ENCODE results near the gene OGDH.
"Not testable (repeated sequence)": the region's sequence is repeated elsewhere in the genome, so short reads cannot be mapped to it uniquely, and the experiment has no call there.

Gene OGDH

GRCh38 chr7:44587843-44588711, 18.4 kb upstream of the OGDH start:
- Histone ChIP-seq H3K9me3 (ENCODE audit: control insufficient read depth, insufficient read depth, low read length) (no peaks in the 10 kb centered on the region), H3K36me3 (ENCODE audit: control insufficient read depth, low read length) (no peaks in the 10 kb centered on the region), H3K27me3 (ENCODE audit: control insufficient read depth, low read length) (no peaks in the 10 kb centered on the region), H3K27ac (ENCODE audit: low read depth, low read length) (no peak overlapping the region), H3K4me1 (ENCODE audit: control insufficient read depth, low read length) (peaks cover 16% of the 10 kb centered on the region), H3F3A (ENCODE audit: control insufficient read depth, insufficient read depth) (no peaks in the 10 kb centered on the region; the same call in 1 of the 2 replicates), H3K79me2 (ENCODE audit: control insufficient read depth, low read length) (peaks cover under 1% of the 10 kb centered on the region; the same call in 1 of the 2 replicates), H4K20me1 (ENCODE audit: control insufficient read depth, insufficient read depth, low read depth, low read length) (no peaks in the 10 kb centered on the region), H3K4me3 (ENCODE audit: low read length) (no peak overlapping the region), H3K9me2 (replicated peaks; ENCODE audit: control insufficient read depth, low read length) (no peaks in the 10 kb centered on the region), H3K4me2 (ENCODE audit: low read length) (peak overlapping the region; percentile 55)
- TF ChIP-seq EZH2phosphoT487 (IDR thresholded peaks at IDR 0.05; ENCODE audit: borderline replicate concordance, low read length), result no peak
- TF ChIP-seq CTCF (IDR thresholded peaks at IDR 0.05; ENCODE audit: low read depth, low read length, poor library complexity, severe bottlenecking), result peak; percentile 88

- H3K27me3 ChIP-seq (ENCODE audit: control insufficient read depth, low read length), result no peaks in the 10 kb centered on the region
- no peak overlapping the region for H3K27ac ChIP-seq (ENCODE audit: low read depth, low read length)
- H3K79me2 ChIP-seq (ENCODE audit: control insufficient read depth, low read length), result no peaks in the 10 kb centered on the region
- no peaks in the 10 kb centered on the region for H4K20me1 ChIP-seq (ENCODE audit: control insufficient read depth, insufficient read depth, low read depth, low read length)
- H3K9me3 ChIP-seq (ENCODE audit: control insufficient read depth, insufficient read depth, low read length), result no peaks in the 10 kb centered on the region
- no peaks in the 10 kb centered on the region for H3K36me3 ChIP-seq (ENCODE audit: control insufficient read depth, low read length)
- H3K4me1 ChIP-seq (ENCODE audit: control insufficient read depth, low read length), result peaks cover 17% of the 10 kb centered on the region
- no peak overlapping the region for H3K4me2 ChIP-seq (ENCODE audit: low read length)
- TF ChIP-seq CTCF (IDR thresholded peaks at IDR 0.05; ENCODE audit: low read depth, low read length, poor library complexity, severe bottlenecking) (no peak), EZH2phosphoT487 (IDR thresholded peaks at IDR 0.05; ENCODE audit: borderline replicate concordance, low read length) (no peak)
- H3K4me3 ChIP-seq (ENCODE audit: low read length), result no peak overlapping the region
- no peaks in the 10 kb centered on the region; the same call in 1 of the 2 replicates for H3F3A ChIP-seq (ENCODE audit: control insufficient read depth, insufficient read depth)
- H3K9me2 ChIP-seq (replicated peaks; ENCODE audit: control insufficient read depth, low read length), result no peaks in the 10 kb centered on the region
Measured at GRCh38 chr7:44590910-44591309, 15.5 kb upstream of the OGDH start.

GRCh38 chr7:44595934-44596635, 10.3 kb upstream of the OGDH start:
- 0 out of 2 replicates have a peak, but pooled peaks cover 5% of the 10 kb centered on the region for H3F3A ChIP-seq (ENCODE audit: control insufficient read depth, insufficient read depth)
- TF ChIP-seq EZH2phosphoT487 (IDR thresholded peaks at IDR 0.05; ENCODE audit: borderline replicate concordance, low read length), result no peak
- TF ChIP-seq CTCF (IDR thresholded peaks at IDR 0.05; ENCODE audit: low read depth, low read length, poor library complexity, severe bottlenecking), result no peak
- no peak overlapping the region for H3K4me3 ChIP-seq (ENCODE audit: low read length)
- no peaks in the 10 kb centered on the region for H3K9me2 ChIP-seq (replicated peaks; ENCODE audit: control insufficient read depth, low read length)
- no peaks in the 10 kb centered on the region for H3K79me2 ChIP-seq (ENCODE audit: control insufficient read depth, low read length)
- H3K27me3 ChIP-seq (ENCODE audit: control insufficient read depth, low read length), result no peaks in the 10 kb centered on the region
- no peaks in the 10 kb centered on the region for H3K36me3 ChIP-seq (ENCODE audit: control insufficient read depth, low read length)
- peaks cover 19% of the 10 kb centered on the region for H3K4me1 ChIP-seq (ENCODE audit: control insufficient read depth, low read length)
- H3K27ac ChIP-seq (ENCODE audit: low read depth, low read length), result no peak overlapping the region
- no peaks in the 10 kb centered on the region for H4K20me1 ChIP-seq (ENCODE audit: control insufficient read depth, insufficient read depth, low read depth, low read length)
- H3K9me3 ChIP-seq (ENCODE audit: control insufficient read depth, insufficient read depth, low read length), result no peaks in the 10 kb centered on the region
- H3K4me2 ChIP-seq (ENCODE audit: low read length), result no peak overlapping the region

- not testable (repeated sequence) for H3K9me3 ChIP-seq (ENCODE audit: control insufficient read depth, insufficient read depth, low read length); H3K36me3 ChIP-seq (ENCODE audit: control insufficient read depth, low read length); H3K4me2 ChIP-seq (ENCODE audit: low read length); H3K27ac ChIP-seq (ENCODE audit: low read depth, low read length); H3K27me3 ChIP-seq (ENCODE audit: control insufficient read depth, low read length); H3K9me2 ChIP-seq (replicated peaks; ENCODE audit: control insufficient read depth, low read length); H4K20me1 ChIP-seq (ENCODE audit: control insufficient read depth, insufficient read depth, low read depth, low read length); H3K79me2 ChIP-seq (ENCODE audit: control insufficient read depth, low read length); H3F3A ChIP-seq (ENCODE audit: control insufficient read depth, insufficient read depth); H3K4me3 ChIP-seq (ENCODE audit: low read length)
- H3K4me1 ChIP-seq (ENCODE audit: control insufficient read depth, low read length), result peaks cover 30% of the 10 kb centered on the region
Measured at GRCh38 chr7:44597181-44597580, 9.2 kb upstream of the OGDH start.

Data from DOHH2 (cell line).